LNCaP clone FGC (cell line): ENCODE data around the gene PEDS1.

Experiments used
- DNase-seq: peaks from one replicate; pipeline ENCODE4 v3.0.0-alpha.2; 2011; ENCODE audit warnings: low read depth
- H3K4me3 ChIP-seq: 2 replicates; pipeline ENCODE4 v1.5.1; 2011; ENCODE audit warnings: mild to moderate bottlenecking, low read depth, low read length, control low read depth
- TF ChIP-seq, protein P1 (sequence below): IDR thresholded peaks from 2 replicates; pipeline ENCODE4 v1.5.1; 2012; ENCODE audit warnings: mild to moderate bottlenecking; ENCODE audit not compliant: control insufficient read depth, insufficient read depth; ENCODE audit errors: extremely low read depth

Gene PEDS1

DNA sequence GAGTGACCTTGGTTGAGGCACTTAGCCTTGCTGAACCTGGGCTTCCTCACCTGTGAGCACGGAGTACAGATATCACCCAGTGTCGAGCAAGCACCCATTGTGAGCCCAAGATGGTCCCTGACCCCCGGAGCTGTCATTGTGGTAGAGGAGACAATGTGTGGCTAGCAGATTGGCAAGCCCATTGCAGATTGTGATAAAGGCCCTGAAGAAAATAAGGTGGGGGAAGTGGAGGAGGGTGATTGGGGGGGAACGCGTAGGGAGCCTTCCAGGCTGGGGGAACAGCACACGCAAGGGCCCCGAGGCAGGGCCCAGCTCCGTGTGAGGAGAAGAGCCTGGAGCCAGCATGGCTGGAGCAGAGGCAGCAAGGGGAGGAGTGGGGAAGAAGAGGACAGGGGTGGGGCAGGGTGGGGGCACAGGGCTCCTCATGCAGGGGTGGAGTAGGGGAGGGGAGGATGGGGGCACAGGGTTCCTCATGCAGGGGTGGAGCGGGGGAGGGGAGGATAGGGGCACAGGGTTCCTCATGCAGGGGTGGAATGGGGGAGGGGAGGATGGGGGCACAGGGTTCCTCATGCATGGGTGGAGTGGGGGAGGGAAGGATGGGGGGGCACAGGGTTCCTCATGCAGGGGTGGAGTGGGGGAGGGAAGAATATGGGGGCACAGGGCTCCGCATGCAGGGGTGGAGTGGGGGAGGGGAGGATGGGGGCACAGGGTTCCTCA is 44.1 kb upstream of the PEDS1 start:
- TF ChIP-seq, protein P1, sequence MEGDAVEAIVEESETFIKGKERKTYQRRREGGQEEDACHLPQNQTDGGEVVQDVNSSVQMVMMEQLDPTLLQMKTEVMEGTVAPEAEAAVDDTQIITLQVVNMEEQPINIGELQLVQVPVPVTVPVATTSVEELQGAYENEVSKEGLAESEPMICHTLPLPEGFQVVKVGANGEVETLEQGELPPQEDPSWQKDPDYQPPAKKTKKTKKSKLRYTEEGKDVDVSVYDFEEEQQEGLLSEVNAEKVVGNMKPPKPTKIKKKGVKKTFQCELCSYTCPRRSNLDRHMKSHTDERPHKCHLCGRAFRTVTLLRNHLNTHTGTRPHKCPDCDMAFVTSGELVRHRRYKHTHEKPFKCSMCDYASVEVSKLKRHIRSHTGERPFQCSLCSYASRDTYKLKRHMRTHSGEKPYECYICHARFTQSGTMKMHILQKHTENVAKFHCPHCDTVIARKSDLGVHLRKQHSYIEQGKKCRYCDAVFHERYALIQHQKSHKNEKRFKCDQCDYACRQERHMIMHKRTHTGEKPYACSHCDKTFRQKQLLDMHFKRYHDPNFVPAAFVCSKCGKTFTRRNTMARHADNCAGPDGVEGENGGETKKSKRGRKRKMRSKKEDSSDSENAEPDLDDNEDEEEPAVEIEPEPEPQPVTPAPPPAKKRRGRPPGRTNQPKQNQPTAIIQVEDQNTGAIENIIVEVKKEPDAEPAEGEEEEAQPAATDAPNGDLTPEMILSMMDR: no peak
- no peak for DNase-seq

DNA sequence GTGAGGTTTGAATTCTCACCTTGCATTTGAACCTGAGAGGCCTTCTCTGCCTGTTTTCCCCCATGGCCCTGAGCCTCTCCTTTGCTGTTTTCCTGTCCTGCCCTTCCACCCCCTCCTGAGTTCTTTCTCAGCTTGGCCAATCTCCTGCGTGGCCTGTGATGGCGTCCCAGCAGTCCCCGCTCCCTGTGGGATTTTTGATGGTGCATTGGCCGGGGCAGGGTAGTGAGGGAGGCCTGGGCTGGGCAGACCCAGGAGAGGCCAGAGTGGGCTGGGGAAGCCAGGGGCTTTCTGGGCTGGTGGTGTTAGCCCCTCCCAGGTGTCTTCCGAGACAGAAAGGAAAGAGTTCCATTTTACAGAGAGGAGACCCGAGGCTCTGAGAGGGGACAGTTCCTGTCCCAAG is 43.4 kb upstream of the PEDS1 start:
- DNase-seq: no peak
- TF ChIP-seq, protein P1: no peak
- no peak overlapping the region for H3K4me3 ChIP-seq

More for the DNA sequence above, 44.1 kb upstream of the PEDS1 start:
- H3K4me3 ChIP-seq: no peak overlapping the region

GRCh38 chr20:50196248-50196647 is 42.7 kb upstream of the PEDS1 start:
- no peak overlapping the region for H3K4me3 ChIP-seq
- no peak for DNase-seq
- TF ChIP-seq, protein P1: no peak

DNA sequence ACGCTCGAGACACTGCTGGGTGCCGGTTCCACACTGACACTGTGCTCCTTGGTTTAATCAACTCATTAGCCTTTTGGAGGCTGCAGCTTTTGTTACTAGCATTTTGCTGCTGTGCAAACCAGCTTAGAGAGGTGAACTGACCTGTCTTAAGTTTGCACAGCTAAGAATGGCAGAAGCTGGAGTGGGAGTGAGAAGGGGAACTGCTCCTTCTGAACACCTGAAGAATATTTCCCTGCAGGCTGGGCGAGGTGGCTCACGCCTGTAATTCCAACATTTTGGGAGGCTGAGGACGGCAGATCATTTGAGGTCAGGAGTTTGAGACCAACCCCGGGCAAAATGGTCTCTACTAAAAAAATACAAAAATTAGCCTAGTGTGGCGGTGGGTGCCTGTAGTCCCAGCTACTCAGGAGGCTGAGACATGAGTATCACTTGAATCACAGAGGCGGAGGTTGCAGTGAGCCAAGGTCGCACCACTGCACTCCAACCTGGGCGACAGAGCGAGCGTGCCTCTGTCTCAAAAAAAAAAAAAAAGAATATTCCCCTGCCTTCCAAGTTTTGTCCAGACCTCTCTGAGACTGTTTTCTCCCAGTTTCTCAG is 42.1 kb upstream of the PEDS1 start:
- TF ChIP-seq, protein P1: no peak
- no peak overlapping the region for H3K4me3 ChIP-seq
- no peak for DNase-seq

- H3K4me3 ChIP-seq: no peak overlapping the region
- TF ChIP-seq, protein P1: no peak
- DNase-seq: no peak
Measured at GRCh38 chr20:50194831-50195523, 41.5 kb upstream of the PEDS1 start.

GRCh38 chr20:50194422-50194830 is 40.9 kb upstream of the PEDS1 start:
- H3K4me3 ChIP-seq: no peak overlapping the region
- no peak for DNase-seq
- TF ChIP-seq, protein P1: no peak
